ENCODE measurements around the gene CFAP61.

The CFAP61 gene

GRCh38 chr20:20405623-20406022, 353.3 kb downstream of the CFAP61 start:
- H3K4me1 ChIP-seq (ENCODE audit: control insufficient read depth, insufficient read depth, low read length) = peaks cover 4% of the 10 kb centered on the region
- no peaks in the 10 kb centered on the region for H3K9me3 ChIP-seq (ENCODE audit: control insufficient read depth, insufficient read depth, low read length)
- no peaks in the 10 kb centered on the region for H3K36me3 ChIP-seq (ENCODE audit: control insufficient read depth, insufficient read depth, low read length)
- H3K27me3 ChIP-seq (ENCODE audit: control insufficient read depth, insufficient read depth, low read length) = no peaks in the 10 kb centered on the region
- no peak overlapping the region for H3K4me3 ChIP-seq (ENCODE audit: low read depth, low read length)
- no peak overlapping the region for H3K9ac ChIP-seq (ENCODE audit: low read depth, low read length)

GRCh38 chr20:20406306-20406705, 354.0 kb downstream of the CFAP61 start:
- no peak overlapping the region for H3K4me3 ChIP-seq (ENCODE audit: low read depth, low read length)
- no peaks in the 10 kb centered on the region for H3K36me3 ChIP-seq (ENCODE audit: control insufficient read depth, insufficient read depth, low read length)
- no peaks in the 10 kb centered on the region for H3K9me3 ChIP-seq (ENCODE audit: control insufficient read depth, insufficient read depth, low read length)
- H3K9ac ChIP-seq (ENCODE audit: low read depth, low read length) = no peak overlapping the region
- peaks cover 4% of the 10 kb centered on the region for H3K4me1 ChIP-seq (ENCODE audit: control insufficient read depth, insufficient read depth, low read length)
- H3K27me3 ChIP-seq (ENCODE audit: control insufficient read depth, insufficient read depth, low read length) = no peaks in the 10 kb centered on the region

- no peak overlapping the region for H3K4me3 ChIP-seq (ENCODE audit: low read depth, low read length)
- no peak overlapping the region for H3K9ac ChIP-seq (ENCODE audit: low read depth, low read length)
- no peaks in the 10 kb centered on the region for H3K9me3 ChIP-seq (ENCODE audit: control insufficient read depth, insufficient read depth, low read length)
- H3K4me1 ChIP-seq (ENCODE audit: control insufficient read depth, insufficient read depth, low read length) = peaks cover 12% of the 10 kb centered on the region
- no peaks in the 10 kb centered on the region for H3K36me3 ChIP-seq (ENCODE audit: control insufficient read depth, insufficient read depth, low read length)
- H3K27me3 ChIP-seq (ENCODE audit: control insufficient read depth, insufficient read depth, low read length) = no peaks in the 10 kb centered on the region
Observed at GRCh38 chr20:20407891-20408805, 355.8 kb downstream of the CFAP61 start.

GRCh38 chr20:20409331-20409730, 357.0 kb downstream of the CFAP61 start:
- H3K4me1 ChIP-seq (ENCODE audit: control insufficient read depth, insufficient read depth, low read length) = peaks cover 12% of the 10 kb centered on the region
- H3K9me3 ChIP-seq (ENCODE audit: control insufficient read depth, insufficient read depth, low read length) = no peaks in the 10 kb centered on the region
- no peaks in the 10 kb centered on the region for H3K27me3 ChIP-seq (ENCODE audit: control insufficient read depth, insufficient read depth, low read length)

More at GRCh38 chr20:20409331-20409730, 357.0 kb downstream of the CFAP61 start:
- Histone ChIP-seq H3K4me3 (ENCODE audit: low read depth, low read length) (no peak overlapping the region), H3K9ac (ENCODE audit: low read depth, low read length) (no peak overlapping the region), H3K36me3 (ENCODE audit: control insufficient read depth, insufficient read depth, low read length) (no peaks in the 10 kb centered on the region)

All from iPS-15b (cell line).